ENCODE results near the gene RPS16.

GRCh38 chr19:39430675-39431593 lies 4.8 kb downstream of the RPS16 start:
- TF ChIP-seq EGR1 (IDR thresholded peaks at IDR 0.05; ENCODE audit: borderline replicate concordance, low read depth, low read length) (no peak), CBX5 (IDR thresholded peaks at IDR 0.05; ENCODE audit: low read depth, low read length) (no peak), SIRT6 (IDR thresholded peaks at IDR 0.05; ENCODE audit: low read length) (no peak), YY1 (IDR thresholded peaks at IDR 0.05; ENCODE audit: low read depth, low read length) (no peak), POLR2A (IDR thresholded peaks at IDR 0.05; ENCODE audit: control extremely low read depth in 1 of 2, low read depth in 2 of 2, low read length in 2 of 2) (peak; percentile 39 to 77), TEAD4 (IDR thresholded peaks at IDR 0.05; ENCODE audit: low read depth, low read length) (no peak), CTCF (IDR thresholded peaks at IDR 0.05; ENCODE audit: control extremely low read depth in 1 of 3, insufficient read depth in 1 of 3, low read depth in 1 of 3, low read length in 3 of 3) (no peak), ZNF274 (IDR thresholded peaks at IDR 0.05; ENCODE audit: borderline replicate concordance, extremely low read depth, low read length) (no peak), CHD1 (IDR thresholded peaks at IDR 0.05; ENCODE audit: low read depth, low read length) (no peak)

All from H1 (cell line).